HepG2 (cell line): ENCODE results near the gene LYSMD1.

Source experiments
- CHD2 ChIP-seq: IDR thresholded peaks from 2 replicates; pipeline ENCODE4 v1.6.1; 2011; ENCODE audit warnings: low read depth, low read length, improper control_type of control experiment
- CREB1 ChIP-seq, 2 experiments: fragments of 450-650 bp in 1 of 2; IDR thresholded peaks; 2 replicates each; pipeline ENCODE4 v1.6.1; 2016 to 2017; ENCODE audit warnings: control low read depth in 1 of 2, mild to moderate bottlenecking in 1 of 2, missing compliant biosample characterization in 1 of 2, missing genetic modification characterization in 1 of 2
- CTCF ChIP-seq: sonication (generic); formaldehyde crosslinking; IDR thresholded peaks from 2 replicates; pipeline ENCODE4 v1.5.0; 2020; ENCODE audit warnings: mild to moderate bottlenecking, missing genetic modification reagents, moderate library complexity
- EP300 ChIP-seq, 3 experiments: sonication (generic) in 1 of 3; formaldehyde crosslinking in 1 of 3; IDR thresholded peaks; 2 replicates each; pipeline versions ENCODE4 v1.5.1 to v1.6.1; 2011 to 2020; ENCODE audit warnings: low read depth in 2 of 3, low read length in 2 of 3, borderline replicate concordance in 1 of 3, improper control_type of control experiment in 1 of 3, mild to moderate bottlenecking in 1 of 3, missing genetic modification reagents in 1 of 3, moderate library complexity in 1 of 3
- HDAC2 ChIP-seq: sonication (generic); formaldehyde crosslinking; IDR thresholded peaks from 2 replicates; pipeline ENCODE4 v1.4.0; 2020; ENCODE audit warnings: missing genetic modification reagents
- NFATC3 ChIP-seq: sonication (generic); formaldehyde crosslinking; IDR thresholded peaks from 2 replicates; pipeline ENCODE4 v1.5.1; 2020; ENCODE audit warnings: mild to moderate bottlenecking, missing genetic modification reagents
- PBX3 ChIP-seq: sonication (generic); formaldehyde crosslinking; IDR thresholded peaks from 2 replicates; pipeline ENCODE4 v1.8.1; 2023; ENCODE audit warnings: missing genetic modification reagents, inconsistent platforms, borderline replicate concordance
- SIN3B ChIP-seq: fragments of 150-350 bp; IDR thresholded peaks from 2 replicates; pipeline ENCODE4 v1.6.1; 2014; ENCODE audit warnings: low read length
- SMC3 ChIP-seq: IDR thresholded peaks from 2 replicates; pipeline ENCODE4 v1.6.1; 2011; ENCODE audit warnings: low read length, improper control_type of control experiment
- SYNCRIP ChIP-seq: fragments of 200-400 bp; formaldehyde crosslinking; IDR thresholded peaks from 2 replicates; pipeline ENCODE4 v1.6.1; 2018; ENCODE audit warnings: mild to moderate bottlenecking, low read depth, low read length; ENCODE audit not compliant: insufficient read depth
- TCF12 ChIP-seq, 2 experiments: fragments of 450-650 bp in 1 of 2; sonication (generic) in 1 of 2; formaldehyde crosslinking in 1 of 2; IDR thresholded peaks; 2 replicates each; pipeline versions ENCODE4 v1.6.1 to v1.8.0; 2017 to 2022; ENCODE audit warnings: antibody characterized with exemption in 1 of 2, mild to moderate bottlenecking in 1 of 2, missing genetic modification reagents in 1 of 2, moderate library complexity in 1 of 2
- TRAFD1 ChIP-seq: sonication (generic); formaldehyde crosslinking; IDR thresholded peaks from 2 replicates; pipeline ENCODE4 v1.5.1; 2020; ENCODE audit warnings: missing genetic modification reagents, mild to moderate bottlenecking, borderline replicate concordance
- ZFAT ChIP-seq: sonication (generic); formaldehyde crosslinking; conservative IDR thresholded peaks from 2 replicates; pipeline ENCODE4 v1.8.1; 2023; ENCODE audit warnings: missing genetic modification reagents, inconsistent platforms
- ZNF12 ChIP-seq: sonication (generic); formaldehyde crosslinking; IDR thresholded peaks from 2 replicates; pipeline ENCODE4 v1.5.0; 2020; ENCODE audit warnings: missing genetic modification reagents

GRCh38 chr1:151167116-151167515 lies 1.4 kb upstream of the LYSMD1 start:
- no peak for TF ChIP-seq CTCF
- no peak for TF ChIP-seq NFATC3
- TF ChIP-seq CHD2, result no peak
- no peak for TF ChIP-seq EP300 (IDR thresholded peaks at IDR 0.05; ENCODE audit: low read depth in 2 of 2, low read length in 2 of 2)
- no peak for TF ChIP-seq EP300 (CRISPR knock-in tag; IDR thresholded peaks at IDR 0.05; ENCODE audit: borderline replicate concordance)
- TF ChIP-seq ZNF12 (CRISPR knock-in tag), result no peak
- TF ChIP-seq SYNCRIP, result no peak
- no peak for TF ChIP-seq TCF12 (IDR thresholded peaks at IDR 0.05)
- TF ChIP-seq TCF12 (CRISPR knock-in tag; IDR thresholded peaks at IDR 0.05), result no peak
- TF ChIP-seq SMC3, result no peak
- TF ChIP-seq TRAFD1 (CRISPR knock-in tag), result no peak
- no peak for TF ChIP-seq SIN3B
- no peak for TF ChIP-seq HDAC2
- no peak for TF ChIP-seq PBX3 (CRISPR knock-in tag)
- no peak for TF ChIP-seq CREB1 (IDR thresholded peaks at IDR 0.05)
- TF ChIP-seq CREB1 (CRISPR knock-in tag; IDR thresholded peaks at IDR 0.05), result no peak
- no peak for TF ChIP-seq ZFAT (CRISPR knock-in tag)
